T-helper 1 cell (primary cell): ENCODE data around the gene RRP1.

Experiments used
- DNase-seq, 5 donors: peaks; one replicate each; pipeline ENCODE4 v3.0.0-alpha.2; 2012 to 2020
- total RNA-seq, 4 donors: gene quantifications; one replicate each; lab custom pipeline; 2026; lab: John Stamatoyannopoulos, UW

RRP1 gene, protein sequence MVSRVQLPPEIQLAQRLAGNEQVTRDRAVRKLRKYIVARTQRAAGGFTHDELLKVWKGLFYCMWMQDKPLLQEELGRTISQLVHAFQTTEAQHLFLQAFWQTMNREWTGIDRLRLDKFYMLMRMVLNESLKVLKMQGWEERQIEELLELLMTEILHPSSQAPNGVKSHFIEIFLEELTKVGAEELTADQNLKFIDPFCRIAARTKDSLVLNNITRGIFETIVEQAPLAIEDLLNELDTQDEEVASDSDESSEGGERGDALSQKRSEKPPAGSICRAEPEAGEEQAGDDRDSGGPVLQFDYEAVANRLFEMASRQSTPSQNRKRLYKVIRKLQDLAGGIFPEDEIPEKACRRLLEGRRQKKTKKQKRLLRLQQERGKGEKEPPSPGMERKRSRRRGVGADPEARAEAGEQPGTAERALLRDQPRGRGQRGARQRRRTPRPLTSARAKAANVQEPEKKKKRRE
- 17.5 to 28.8 (median 25.3) reads per million in 4 donors for total RNA-seq

DNA sequence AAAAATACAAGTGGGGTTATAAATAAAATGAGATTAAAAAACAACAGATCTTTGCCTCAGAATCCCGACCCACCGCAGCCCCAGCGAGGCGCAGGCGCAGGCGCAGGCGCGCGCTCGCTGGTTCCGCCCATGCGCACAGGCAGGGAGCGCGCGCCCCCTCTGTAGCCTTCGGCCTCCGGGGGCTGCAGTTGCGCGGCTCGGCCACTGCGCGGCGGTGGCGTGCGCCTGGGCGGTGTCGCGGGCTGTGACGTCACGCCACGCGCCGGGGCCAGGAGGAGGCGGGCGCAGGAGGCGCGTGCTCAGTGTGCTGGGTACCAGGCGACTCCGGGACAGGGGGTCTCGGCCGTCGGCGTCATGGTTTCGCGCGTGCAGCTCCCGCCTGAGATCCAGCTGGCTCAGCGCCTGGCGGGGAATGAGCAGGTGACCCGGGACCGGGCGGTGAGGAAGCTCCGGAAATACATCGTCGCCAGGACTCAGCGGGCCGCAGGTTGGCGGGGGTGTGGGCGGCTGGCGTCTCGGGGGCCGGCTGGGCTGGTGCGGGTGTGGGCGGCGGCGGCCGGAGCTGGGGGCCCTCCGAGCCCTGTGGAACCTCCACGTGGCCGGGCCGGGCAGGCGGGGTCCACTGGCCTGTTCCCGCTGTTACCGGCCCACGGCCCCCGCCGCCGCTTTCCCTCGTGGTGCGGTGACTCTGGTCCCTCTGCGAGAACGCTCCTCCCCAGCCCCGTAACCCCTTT, at the start of gene RRP1:
RRP1 (plus strand) TSS at position 302 of the 734 bp plus-strand sequence; CDS start at position 355, 53 bp downstream.
- peak; percentile 88 to 95 (median 88) for DNase-seq

GRCh38 chr21:43739621-43740435, 49.5 kb upstream of the RRP1 start:
- DNase-seq = no peak

DNA sequence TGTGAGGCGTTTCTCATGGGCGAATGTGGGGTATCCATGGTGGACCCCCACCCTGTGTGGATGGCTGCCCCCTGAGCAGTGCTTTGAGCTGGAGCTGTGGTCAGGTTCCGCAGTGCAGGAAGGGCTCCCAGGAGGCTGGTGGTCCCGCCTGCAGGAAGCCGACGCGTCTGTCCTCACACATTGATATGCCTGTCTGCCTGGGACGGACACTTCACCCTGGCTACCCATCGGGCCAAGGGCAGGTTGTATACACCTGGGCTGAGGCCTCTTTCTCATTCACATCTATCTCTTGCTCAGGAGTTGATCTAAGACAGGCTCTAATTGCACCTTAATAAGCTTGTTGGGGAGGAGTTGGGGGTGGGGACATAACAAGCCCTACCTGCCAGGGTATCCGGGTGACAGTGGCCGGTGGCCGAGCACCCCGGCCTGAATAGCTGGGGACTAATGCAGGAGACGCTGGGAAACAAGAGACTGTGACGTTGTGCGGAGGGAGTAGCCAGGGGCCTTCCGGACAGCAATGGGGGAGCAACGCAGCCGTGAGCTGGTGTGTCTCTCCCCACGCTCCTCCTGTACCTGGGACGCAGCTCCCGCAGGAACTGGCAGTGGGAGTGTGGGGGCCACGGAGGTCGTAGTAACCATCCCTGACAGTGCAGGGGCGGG, 48.8 kb upstream of the RRP1 start:
- peak in 2 of 5 donors; percentile 26 to 68 for DNase-seq

DNA sequence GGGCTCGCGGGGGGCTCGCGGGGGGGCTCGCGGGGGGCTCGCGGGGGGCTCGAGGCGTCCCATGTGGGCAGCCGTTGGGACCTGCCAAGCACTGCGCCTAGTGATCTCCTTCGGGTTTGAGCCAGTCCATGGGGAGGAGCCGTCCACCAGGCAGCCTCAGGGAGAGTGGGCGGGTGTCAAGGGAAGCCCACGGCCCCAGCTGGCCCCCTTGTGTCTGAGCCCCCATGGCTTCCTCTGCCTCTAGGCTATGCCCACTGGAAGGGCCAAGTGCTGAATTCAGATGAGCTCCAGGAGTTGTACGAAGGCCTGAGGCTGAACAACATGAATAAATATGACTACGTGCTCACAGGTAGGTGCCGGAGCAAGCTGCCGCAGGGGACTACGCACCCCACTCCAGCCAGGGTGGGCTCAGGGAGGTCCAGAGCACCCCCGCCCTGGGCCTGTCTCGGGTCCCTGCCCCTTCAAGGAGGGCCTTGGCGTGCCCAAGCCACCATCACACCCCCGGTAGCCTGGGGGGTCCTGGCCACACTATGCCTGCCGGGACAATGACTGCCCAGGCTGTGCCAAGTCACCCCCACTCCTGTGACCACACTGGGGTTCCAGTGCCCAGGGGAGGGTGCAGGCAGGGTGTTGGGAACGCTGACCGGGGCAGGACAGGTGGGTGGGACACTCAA, 47.8 kb upstream of the RRP1 start:
- DNase-seq = no peak

DNA sequence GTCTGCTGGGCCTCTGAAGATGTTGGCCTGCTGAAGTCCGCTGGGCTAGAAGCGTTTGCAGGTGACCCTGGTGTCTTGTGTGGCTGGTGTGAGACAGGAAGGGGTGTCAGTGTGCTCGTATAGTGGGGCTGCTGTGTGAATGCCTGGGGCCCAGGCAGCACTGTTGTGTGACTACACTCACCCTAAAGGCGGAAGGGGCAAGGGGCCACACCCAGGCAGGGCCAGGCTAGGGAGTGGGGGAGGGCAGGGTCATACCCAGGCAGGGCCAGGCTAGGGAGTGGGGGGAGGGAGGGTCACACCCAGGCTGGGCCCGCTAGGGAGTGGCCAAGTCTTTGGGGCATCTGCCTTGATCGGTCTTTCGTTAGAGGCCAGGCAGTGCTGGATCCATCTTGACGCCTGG, 45.4 kb upstream of the RRP1 start:
- DNase-seq = no peak

GRCh38 chr21:43744725-43745124, 44.7 kb upstream of the RRP1 start:
- no peak for DNase-seq

DNA sequence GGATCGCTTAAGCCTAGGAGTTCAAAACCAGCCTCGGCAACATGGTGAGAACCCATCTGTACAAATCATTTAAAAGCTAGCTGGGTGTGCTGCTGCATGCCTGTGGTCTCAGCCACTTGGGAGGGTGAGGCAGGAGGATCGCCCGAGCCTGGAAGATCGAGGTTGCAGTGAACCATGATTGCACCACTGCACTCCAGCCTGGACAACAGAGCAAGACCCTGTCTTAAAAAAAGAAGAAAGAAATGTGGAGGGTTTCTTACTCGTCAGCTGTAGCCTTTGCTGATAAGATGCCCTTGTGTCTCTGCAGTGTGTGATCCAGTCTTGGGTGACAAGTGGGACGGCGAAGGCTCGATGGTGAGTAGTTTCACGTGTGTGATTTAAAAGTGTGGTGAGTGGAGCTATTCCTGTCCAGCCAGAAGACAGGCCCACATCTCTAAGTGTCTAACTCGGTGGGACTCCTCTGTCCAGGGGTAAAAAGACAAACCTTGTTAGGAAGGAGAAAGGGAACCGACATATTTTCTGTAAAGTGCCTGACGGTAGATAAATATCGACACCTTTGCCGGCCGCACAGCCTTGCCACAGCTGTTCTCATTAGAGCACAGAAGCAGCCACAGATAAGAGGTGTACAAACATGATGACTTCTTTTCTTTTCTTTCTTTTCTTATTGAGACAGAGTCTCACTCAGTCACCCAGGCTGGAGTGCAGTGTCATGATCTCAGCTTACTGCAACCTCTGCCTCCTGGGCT, 43.4 kb upstream of the RRP1 start:
- DNase-seq = no peak

- no peak for DNase-seq
Measured at GRCh38 chr21:43748622-43749021, 40.8 kb upstream of the RRP1 start.

DNA sequence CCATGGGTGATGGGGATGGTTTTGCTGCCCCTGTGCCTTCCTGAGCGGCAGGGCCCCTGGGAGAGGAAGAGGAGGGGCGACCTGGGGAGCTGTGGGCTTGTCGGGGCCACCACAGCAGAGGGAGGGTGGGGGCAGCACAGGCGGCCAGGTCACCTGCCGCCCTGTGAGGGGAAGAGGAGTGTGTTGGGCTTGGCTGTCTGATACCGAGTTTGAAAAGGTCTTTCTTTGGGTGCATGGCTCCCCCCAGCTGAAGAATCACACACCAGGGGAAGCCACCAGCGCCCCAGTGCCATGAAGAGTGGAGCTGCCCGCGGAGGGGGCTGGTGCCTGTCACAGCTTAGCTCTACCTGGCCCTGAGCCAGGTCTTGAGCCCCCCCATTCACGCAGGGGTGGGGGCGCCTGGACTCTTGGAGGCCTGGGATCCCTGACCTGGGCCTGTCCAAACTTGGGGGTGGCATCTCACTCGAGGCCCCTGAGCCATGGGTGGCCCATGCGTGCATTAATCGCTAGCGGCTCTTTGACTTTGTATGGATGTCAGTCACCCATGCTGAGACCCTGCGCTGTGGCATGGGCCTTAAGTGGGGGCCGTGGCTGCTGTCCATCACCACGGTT, 39.6 kb upstream of the RRP1 start:
- DNase-seq = no peak

DNA sequence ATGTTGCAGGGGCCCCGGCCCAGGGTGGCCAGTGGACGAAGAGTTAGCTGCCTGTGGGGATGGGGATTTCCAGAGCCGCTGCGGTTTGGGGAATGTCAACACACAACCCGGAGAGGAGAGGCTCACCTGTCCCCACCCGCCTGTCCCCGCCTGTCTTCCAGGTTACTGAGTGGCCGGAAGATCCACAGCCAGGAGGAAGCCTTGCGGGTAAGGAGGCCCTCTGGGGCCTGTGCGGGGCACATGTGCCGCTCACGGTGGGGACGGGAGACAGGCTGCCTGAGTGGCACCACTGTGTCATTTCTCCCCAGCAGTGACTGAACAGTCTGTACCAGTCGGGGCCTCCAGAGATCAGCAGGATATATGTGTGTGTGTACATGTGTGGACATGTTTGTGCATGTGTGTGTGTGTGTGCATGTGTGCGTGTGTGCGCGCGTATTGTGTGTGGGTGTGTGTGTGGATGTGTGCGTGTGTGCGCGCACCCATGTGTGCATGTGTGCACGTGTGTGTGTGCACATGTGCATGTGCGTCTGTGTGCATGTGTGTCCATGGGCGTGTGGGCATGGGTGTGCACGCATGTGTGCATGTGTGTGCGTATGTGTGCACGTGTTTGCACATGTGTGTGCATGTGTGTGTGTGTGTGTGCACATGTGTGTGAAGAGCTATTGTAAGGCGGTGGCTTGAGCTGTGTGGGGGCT, 38.9 kb upstream of the RRP1 start:
- DNase-seq = no peak

DNA sequence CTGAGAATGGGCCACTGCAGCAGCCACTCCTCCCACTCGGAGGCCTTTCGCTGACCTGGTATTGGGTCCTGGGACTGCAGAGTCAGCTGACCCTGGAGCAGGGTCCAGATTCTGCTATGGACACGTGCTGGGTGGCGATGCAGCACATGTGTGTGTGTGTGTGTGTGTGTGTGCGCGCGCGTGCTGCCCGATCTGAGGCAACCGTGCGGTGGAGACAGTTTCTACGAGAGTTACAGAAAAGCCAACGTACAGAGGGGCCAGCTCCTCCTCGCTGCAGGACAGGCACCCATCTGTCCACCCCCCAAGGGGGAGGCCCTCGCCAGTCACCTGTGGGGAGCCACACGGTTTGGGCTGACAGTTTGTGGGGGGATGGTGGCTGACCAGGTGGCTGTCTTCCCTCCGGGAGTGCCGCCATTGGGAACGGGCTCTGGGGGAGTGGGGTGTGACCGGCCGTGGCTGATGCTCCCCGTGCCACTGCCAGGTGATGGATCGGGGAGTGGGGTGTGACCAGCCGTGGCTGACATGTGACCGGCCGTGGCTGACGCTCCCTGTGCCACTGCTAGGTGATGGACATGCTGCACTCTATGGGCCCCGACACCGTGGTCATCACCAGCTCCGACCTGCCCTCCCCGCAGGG, 37.3 kb upstream of the RRP1 start:
- DNase-seq = no peak

- no peak for DNase-seq
Measured at GRCh38 chr21:43752758-43753438, 36.5 kb upstream of the RRP1 start.

GRCh38 chr21:43753439-43753799, 36.0 kb upstream of the RRP1 start:
- no peak for DNase-seq

DNA sequence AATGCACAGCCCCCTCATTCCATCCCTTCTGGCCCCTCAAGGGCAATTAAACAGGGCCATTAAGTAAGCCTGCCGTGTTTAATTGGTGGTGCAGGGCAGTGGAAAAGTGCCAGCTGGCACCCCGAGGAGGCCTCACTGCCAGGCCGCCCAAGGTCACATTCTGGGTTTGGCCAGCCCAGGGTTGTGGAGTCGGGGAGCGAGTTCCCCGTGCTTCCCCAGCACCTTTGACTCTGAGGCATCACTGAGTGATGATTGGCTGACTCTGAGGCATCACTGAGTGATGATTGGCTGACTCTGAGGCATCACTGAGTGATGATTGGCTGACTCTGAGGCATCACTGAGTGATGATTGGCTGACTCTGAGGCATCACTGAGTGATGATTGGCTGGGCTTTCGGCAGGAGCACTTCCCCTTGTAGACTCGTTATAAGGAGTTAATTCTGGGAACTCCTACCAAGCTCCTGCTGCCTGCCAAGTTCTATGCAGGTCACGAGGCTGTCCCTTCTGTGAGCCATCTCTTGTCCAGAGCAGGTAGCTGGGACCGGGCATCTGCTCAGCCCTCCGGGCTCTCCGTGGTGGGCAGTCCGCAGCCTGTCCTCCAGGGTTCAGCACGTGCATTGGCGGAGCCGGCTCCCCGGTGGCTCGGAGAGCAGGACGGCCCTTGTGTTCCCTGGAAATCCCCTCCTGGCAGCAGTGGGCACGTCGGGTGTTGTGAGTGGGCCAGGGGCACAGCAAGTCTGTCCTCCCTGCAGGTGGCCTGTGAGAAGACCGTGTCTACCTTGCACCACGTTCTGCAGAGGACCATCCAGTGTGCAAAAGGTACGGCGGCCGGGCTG, 34.2 kb upstream of the RRP1 start:
- no peak for DNase-seq

GRCh38 chr21:43755820-43756594, 33.4 kb upstream of the RRP1 start:
- no peak for DNase-seq

GRCh38 chr21:43757601-43758000, 31.8 kb upstream of the RRP1 start:
- no peak for DNase-seq

DNA sequence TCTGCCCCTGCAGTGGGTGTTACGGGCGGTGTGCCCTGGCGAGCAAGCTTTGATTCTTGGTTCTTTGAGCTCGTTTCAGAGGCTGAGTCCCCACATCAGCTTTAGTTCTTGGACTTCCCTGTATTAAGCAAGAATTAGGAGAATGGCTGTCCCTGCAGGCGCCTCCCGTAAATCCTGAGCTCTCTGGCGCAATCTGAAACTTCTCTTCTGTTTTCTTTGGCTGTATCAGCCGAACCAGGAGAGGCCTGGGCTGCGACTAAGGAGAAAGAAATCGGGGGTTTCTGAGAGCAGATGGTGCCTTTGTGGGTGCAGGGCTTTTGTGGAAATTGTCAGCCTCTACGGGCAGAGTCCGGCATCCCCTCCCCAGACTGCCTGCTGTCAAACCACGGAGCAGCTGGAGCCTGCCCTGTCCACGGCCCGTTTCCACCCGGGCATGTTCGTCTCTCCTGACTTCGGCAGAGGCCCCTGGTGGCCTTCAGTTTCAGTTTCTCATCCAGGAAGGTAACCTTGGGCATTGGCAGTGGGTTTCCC, 31.2 kb upstream of the RRP1 start:
- no peak for DNase-seq
